ENCODE results near the gene LRRC8D. TPM values are rescaled to one million over a fixed set of nuclear protein-coding genes. Genes with fewer than 3 reads are reported as not detected.

The LRRC8D gene
- total RNA-seq, 1 experiment from 2014 or later = 37.2 TPM

- Histone ChIP-seq H2BK5ac (ENCODE audit: insufficient read length, low read length) (no peak overlapping the region), H2AFZ (ENCODE audit: low read length) (no peak overlapping the region), H3K23ac (ENCODE audit: insufficient read length, low read depth, low read length) (no peak overlapping the region), H3K14ac (ENCODE audit: insufficient read depth, low read length) (no peak overlapping the region), H4K91ac (ENCODE audit: insufficient read length, low read depth, low read length) (no peak overlapping the region), H4K8ac (replicated peaks; ENCODE audit: insufficient read length, low read depth, low read length) (no peak overlapping the region), H3K9ac (ENCODE audit: extremely low read depth, insufficient read length, low read length) (no peak overlapping the region), H4K20me1 (ENCODE audit: control insufficient read depth, insufficient read depth, insufficient read length) (no peaks in the 10 kb centered on the region), H2BK20ac (ENCODE audit: low read depth, low read length, poor library complexity, severe bottlenecking) (no peak overlapping the region), H2BK120ac (ENCODE audit: low read depth, low read length, poor library complexity, severe bottlenecking) (no peak overlapping the region), H2AK5ac (ENCODE audit: insufficient read length, low read length) (no peak overlapping the region), H4K5ac (ENCODE audit: insufficient read length, low read depth, low read length) (no peak overlapping the region), H3K9me3 (ENCODE audit: control insufficient read depth, low read depth, low read length) (no peaks in the 10 kb centered on the region), H3K18ac (ENCODE audit: insufficient read length, low read depth, low read length) (no peak overlapping the region), H3T11ph (ENCODE audit: low read length) (no peak overlapping the region), H3K4me1 (ENCODE audit: insufficient read depth, low read length) (no peaks in the 10 kb centered on the region; the same call in 1 of the 2 replicates), H3K27me3 (ENCODE audit: insufficient read depth, low read length) (no peaks in the 10 kb centered on the region), H3K23me2 (ENCODE audit: insufficient read length, low read depth, low read length, poor library complexity, severe bottlenecking) (no peaks in the 10 kb centered on the region), H3K79me2 (ENCODE audit: insufficient read depth, low read length) (no peaks in the 10 kb centered on the region), H3K27ac (ENCODE audit: insufficient read length, low read depth, low read length) (no peak overlapping the region), H2BK12ac (ENCODE audit: insufficient read length, low read depth, low read length) (no peak overlapping the region), H3K4ac (ENCODE audit: low read depth, low read length) (no peak overlapping the region), H3K56ac (ENCODE audit: insufficient read length, low read depth, low read length) (no peak overlapping the region), H3K79me1 (ENCODE audit: insufficient read depth, low read depth, low read length, poor library complexity, severe bottlenecking) (no peaks in the 10 kb centered on the region), H3K4me2 (ENCODE audit: insufficient read depth, insufficient read length, low read length) (no peak overlapping the region), H2BK15ac (ENCODE audit: low read depth, low read length) (no peak overlapping the region)
- Mint-ChIP-seq H3K4me3 (no peak overlapping the region), H3K27me3 (ENCODE audit: low read depth) (peaks cover 4% of the 10 kb centered on the region), H3K4me1 (peaks cover 16 to 19% of the 10 kb centered on the region in 2 experiments), H3K9me3 (peaks cover 3% of the 10 kb centered on the region in 2 experiments; a peak in 2 of 5 replicates), H3K36me3 (ENCODE audit: insufficient read depth in 1 of 3, low read depth in 3 of 3) (no peaks in the 10 kb centered on the region; a peak in 1 of 7 replicates), H3K27ac (no peak overlapping the region)
- no peak for DNase-seq
- TF ChIP-seq, protein P1, sequence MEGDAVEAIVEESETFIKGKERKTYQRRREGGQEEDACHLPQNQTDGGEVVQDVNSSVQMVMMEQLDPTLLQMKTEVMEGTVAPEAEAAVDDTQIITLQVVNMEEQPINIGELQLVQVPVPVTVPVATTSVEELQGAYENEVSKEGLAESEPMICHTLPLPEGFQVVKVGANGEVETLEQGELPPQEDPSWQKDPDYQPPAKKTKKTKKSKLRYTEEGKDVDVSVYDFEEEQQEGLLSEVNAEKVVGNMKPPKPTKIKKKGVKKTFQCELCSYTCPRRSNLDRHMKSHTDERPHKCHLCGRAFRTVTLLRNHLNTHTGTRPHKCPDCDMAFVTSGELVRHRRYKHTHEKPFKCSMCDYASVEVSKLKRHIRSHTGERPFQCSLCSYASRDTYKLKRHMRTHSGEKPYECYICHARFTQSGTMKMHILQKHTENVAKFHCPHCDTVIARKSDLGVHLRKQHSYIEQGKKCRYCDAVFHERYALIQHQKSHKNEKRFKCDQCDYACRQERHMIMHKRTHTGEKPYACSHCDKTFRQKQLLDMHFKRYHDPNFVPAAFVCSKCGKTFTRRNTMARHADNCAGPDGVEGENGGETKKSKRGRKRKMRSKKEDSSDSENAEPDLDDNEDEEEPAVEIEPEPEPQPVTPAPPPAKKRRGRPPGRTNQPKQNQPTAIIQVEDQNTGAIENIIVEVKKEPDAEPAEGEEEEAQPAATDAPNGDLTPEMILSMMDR (conservative IDR thresholded peaks at IDR 0.05) = no peak
- WGBS (ENCODE audit: extremely low coverage, insufficient read length, low lambda C conversion rate) = no CpG with 5 or more reads among the region's 4 CpGs
Measured at GRCh38 chr1:89799495-89799894, 21.3 kb upstream of the LRRC8D start.

Data from H9 (cell line).